HG03521 (cell line): Measurements from ENCODE around the gene HEPN1.

ENCODE experiments used
- ATAC-seq: cut with Tn5 transposase; IDR thresholded peaks from one replicate; pipeline ENCODE4 v1.9.1; 2021; ENCODE audit warnings: mild to moderate bottlenecking, moderate library complexity; ENCODE audit not compliant: unreplicated experiment

Gene HEPN1

DNA sequence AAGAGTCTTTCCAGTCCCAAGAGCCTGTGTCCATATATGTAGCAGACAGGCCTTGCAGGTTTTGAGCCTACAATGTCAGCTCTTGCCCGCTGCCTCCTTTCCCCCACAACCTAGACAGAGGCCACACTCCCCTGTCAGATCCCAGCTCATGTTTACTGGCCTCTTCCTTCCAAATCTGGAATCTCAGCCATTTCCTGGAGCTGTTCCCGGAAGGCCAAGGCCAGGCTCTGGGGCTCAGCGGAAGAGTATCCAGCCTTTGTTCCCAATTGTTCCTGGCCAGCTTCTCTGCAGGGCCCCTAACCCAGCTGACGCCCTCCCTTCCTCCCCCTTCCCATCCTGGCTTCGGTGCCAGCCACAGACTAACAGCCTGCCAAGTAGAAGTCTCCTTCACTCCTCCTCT is 20.3 kb upstream of the HEPN1 start:
- ATAC-seq = no peak

GRCh38 chr11:124899383-124900145 is 19.5 kb upstream of the HEPN1 start:
- ATAC-seq = no peak

DNA sequence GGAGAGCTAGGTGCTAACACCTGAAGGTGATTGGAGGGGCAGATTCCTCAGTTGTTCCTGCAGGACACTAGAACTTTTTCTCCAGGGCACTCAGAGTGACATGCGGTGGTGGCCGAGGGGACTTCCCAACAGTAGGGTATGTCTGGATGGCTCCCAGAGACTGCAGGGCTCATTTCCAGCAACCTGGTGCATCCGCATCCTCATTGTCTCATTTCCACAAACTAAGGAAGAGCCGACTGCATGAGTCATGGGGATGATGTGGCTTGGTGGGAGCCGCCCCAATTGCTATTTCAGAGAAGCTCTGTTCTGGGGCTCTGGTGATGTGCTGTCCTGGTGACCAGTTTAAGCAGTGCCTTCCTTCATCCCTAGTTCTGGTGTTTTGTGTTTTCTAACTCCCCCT is 18.6 kb upstream of the HEPN1 start:
- ATAC-seq = no peak

GRCh38 chr11:124902616-124903015 is 16.4 kb upstream of the HEPN1 start:
- no peak for ATAC-seq

DNA sequence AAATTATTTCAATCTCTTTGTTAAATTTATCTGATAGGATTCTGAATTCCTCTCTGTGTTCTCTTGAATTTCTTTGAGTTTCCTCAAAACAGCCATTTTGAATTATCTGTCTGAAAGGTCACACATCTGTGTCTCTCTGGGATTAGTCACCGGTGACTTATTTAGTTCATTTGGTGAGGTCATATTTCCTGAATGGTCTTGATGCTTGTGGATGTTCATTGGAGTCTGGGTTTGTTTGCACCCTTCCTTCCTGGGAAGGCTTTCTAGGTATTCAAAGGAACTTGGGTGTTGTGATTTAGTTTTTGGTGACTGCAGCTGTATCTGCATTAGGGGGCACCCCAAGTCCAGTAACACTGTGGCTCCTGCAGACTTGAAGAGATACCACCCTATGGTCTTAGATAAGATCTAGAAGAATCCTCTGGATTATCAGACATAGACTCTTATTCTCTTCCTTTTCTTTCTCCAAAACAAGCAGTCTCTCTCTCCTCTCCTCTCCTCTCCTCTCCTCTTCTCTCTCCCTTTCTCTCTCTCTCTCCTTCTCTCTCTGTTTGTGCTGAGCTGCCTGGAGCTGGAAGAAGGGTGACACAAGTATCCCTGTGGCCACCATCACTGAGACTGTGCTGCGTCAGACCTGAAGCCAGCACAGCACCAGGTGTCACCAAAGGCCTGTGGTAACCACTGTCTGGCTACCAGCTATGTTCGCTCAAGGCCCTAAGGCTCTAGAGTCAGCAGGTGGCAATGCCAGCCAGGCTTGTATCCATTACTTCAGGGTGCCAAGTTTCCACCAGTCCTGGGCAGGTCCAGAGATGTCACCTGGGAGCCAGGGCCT is 3.3 kb upstream of the HEPN1 start:
- no peak for ATAC-seq

DNA sequence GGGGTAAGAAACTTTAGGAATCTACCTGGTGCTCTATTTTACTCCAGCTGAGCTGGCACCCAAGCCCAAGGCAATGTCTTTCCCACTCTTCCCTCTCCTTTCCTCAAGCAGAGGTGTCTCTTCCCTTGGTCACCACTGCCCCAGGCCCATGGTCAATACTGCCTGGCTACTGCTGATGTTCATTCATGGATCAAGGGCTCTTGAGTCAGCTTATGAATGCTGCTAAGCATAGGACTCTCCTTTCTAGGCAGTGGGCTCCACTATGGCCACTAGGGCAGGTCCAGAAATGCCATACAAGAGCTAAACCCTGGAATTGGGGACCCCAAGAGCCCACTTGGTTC is 2.7 kb upstream of the HEPN1 start:
- ATAC-seq = no peak

GRCh38 chr11:124917115-124917637 is 1.9 kb upstream of the HEPN1 start:
- ATAC-seq = no peak

- no peak for ATAC-seq
Measured at GRCh38 chr11:124919898-124920297, 848 bp downstream of the HEPN1 start.

DNA sequence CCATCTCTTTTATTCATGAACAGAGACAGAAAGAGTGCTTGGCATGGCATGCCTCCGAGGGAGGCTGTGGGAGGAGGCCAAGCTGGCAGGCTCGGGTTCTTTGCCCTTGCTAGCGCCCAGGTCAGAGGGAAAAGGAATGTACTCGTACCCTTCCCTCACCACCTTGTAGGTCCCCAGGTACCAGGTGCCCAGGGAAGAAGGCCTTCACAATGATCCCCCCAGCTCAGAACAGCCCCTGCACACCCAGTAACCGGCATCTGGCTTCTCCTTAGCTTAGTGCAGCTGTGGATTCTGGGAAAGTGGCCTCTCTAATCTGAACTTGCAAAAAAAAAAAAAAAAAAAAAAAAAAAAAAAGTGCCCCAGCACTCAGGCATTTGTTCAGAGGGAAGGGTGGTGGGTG is 1.3 kb downstream of the HEPN1 start:
- ATAC-seq = no peak

DNA sequence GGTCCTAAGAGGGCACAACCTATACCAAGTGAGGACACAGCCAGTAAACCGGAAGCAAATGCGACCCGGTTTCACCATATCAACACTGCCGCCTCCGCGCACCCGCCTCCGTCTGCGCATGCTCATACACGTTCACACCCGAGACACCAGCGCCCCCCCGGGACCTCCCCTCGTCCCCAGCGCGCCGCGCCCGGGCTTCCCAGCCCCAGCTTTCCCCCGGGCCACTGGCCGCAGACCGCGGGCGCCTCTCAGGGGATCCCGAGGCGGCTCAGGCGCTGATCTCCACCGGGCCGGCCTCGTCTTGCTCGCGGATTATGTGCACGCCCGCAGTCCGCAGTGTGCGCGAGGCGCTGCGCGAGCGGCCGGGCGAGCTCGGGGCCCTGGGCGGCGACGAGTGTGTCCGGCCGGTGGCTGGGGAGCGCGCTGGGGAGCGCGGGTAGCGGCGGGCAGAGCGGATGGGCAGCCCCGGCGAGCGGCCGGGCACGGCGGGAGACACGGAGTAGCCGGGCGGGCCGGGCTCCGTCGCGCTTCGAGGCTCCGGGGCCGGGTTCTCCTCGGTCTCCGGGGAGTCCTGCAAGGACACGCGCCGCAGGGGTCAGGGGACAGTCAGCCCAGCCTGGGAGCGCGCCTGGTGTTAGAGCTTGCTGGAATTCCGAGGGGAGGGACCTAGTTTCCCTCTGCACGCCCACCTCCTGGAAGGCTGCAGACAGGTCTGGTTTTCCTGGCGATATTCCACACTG is 2.0 kb downstream of the HEPN1 start:
- no peak for ATAC-seq

DNA sequence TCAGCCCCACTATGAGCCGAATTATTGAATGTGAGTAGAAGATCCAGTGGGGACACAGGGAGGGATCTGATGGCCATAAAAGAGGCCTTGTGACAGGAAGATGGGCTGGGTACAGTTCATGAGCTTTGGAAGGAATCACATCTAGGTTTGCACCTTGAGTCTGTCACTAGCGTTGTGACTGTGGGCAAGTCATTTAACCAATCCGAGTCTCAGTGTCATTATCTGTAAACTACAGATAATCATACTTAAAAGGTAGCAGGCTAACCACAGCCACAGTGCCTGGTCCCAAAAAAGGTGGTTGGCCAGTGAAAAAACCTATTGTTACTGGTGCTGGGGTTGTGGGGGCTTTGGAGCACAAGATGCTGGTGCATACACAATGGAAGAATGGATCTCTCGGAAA is 3.8 kb downstream of the HEPN1 start:
- ATAC-seq = no peak

- no peak for ATAC-seq
Measured at GRCh38 chr11:124923296-124923695, 4.2 kb downstream of the HEPN1 start.

- no peak for ATAC-seq
Measured at GRCh38 chr11:124928942-124929665, 10.1 kb downstream of the HEPN1 start.

GRCh38 chr11:124930799-124931198 is 11.7 kb downstream of the HEPN1 start:
- ATAC-seq = peak; percentile 91

GRCh38 chr11:124934862-124935547 is 16.0 kb downstream of the HEPN1 start:
- ATAC-seq = no peak

GRCh38 chr11:124935548-124936514 is 16.8 kb downstream of the HEPN1 start, which contains the start of gene HEPACAM:
Gene HEPACAM, minus strand, starts transcription at chr11:124936047. Its CDS starts 41 bp downstream, at chr11:124936006.
- ATAC-seq = no peak

- no peak for ATAC-seq
Measured at GRCh38 chr11:124937336-124937935, 18.4 kb downstream of the HEPN1 start.

- ATAC-seq = no peak
Measured at GRCh38 chr11:124938206-124938765, 19.2 kb downstream of the HEPN1 start.
